Activated CD8-positive, alpha-beta T cell treated with anti-CD3 and anti-CD28 coated beads for 36 hours (primary cell): ENCODE data around the gene NDUFAF3. TPM values are rescaled to one million over a fixed set of nuclear protein-coding genes. Genes with fewer than 3 reads are reported as not detected.

Experiments
- ATAC-seq: fragments of 200-7000 bp; cut with Tn5 transposase; one replicate; pipeline ENCODE4 v1.10.0; 2021; ENCODE audit warnings: mild to moderate bottlenecking, moderate library complexity
- CTCF ChIA-PET: fragments of 350-600 bp; sonication (Branson Sonifier 250); formaldehyde crosslinking; loops from one replicate; lab custom pipeline; 2021; ENCODE audit warnings: antibody characterized with exemption; lab: Charles Lee
- POLR2A ChIA-PET: fragments of 350-600 bp; sonication (Branson Sonifier 250); formaldehyde crosslinking; loops from one replicate; lab custom pipeline; 2021; ENCODE audit warnings: antibody characterized with exemption; lab: Charles Lee
- DNase-seq: peaks from one replicate; pipeline ENCODE4 v3.0.0-alpha.2; 2020
- H3K27ac Mint-ChIP-seq: one replicate; pipeline ENCODE4 v1.8.0; 2021; ENCODE audit warnings: mild to moderate bottlenecking, mixed read lengths
- H3K27me3 Mint-ChIP-seq: one replicate; pipeline ENCODE4 v1.8.0; 2021; ENCODE audit warnings: mixed read lengths
- H3K36me3 Mint-ChIP-seq: one replicate; pipeline ENCODE4 v1.8.0; 2021; ENCODE audit warnings: low read depth, mixed read lengths
- H3K4me1 Mint-ChIP-seq: one replicate; pipeline ENCODE4 v1.8.0; 2021; ENCODE audit warnings: low read depth, mixed read lengths
- H3K4me3 Mint-ChIP-seq: one replicate; pipeline ENCODE4 v1.8.0; 2021; ENCODE audit warnings: mild to moderate bottlenecking, moderate library complexity, mixed read lengths
- H3K9me3 Mint-ChIP-seq: one replicate; pipeline ENCODE4 v1.8.0; 2021; ENCODE audit warnings: mixed read lengths
- intact Hi-C: fragments of 100-400 bp; cut with micrococcal nuclease; formaldehyde crosslinking; loops from one replicate; pipeline ENCODE4 v1.10.0; 2022
- total RNA-seq, 2 experiments: library from RNA; stranded (reverse); gene quantifications; one replicate each; pipeline ENCODE4 v1.2.3, GENCODE V29; 2021
- TF ChIP-seq, protein P1 (sequence below): fragments of 200-600 bp; IDR thresholded peaks from one replicate; pipeline ENCODE4 v1.8.0; 2022; ENCODE audit warnings: antibody characterized with exemption, mild to moderate bottlenecking

Gene NDUFAF3, protein sequence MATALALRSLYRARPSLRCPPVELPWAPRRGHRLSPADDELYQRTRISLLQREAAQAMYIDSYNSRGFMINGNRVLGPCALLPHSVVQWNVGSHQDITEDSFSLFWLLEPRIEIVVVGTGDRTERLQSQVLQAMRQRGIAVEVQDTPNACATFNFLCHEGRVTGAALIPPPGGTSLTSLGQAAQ
- total RNA-seq, result 10 to 100 TPM; 90.7 to 95.5 TPM

DNA sequence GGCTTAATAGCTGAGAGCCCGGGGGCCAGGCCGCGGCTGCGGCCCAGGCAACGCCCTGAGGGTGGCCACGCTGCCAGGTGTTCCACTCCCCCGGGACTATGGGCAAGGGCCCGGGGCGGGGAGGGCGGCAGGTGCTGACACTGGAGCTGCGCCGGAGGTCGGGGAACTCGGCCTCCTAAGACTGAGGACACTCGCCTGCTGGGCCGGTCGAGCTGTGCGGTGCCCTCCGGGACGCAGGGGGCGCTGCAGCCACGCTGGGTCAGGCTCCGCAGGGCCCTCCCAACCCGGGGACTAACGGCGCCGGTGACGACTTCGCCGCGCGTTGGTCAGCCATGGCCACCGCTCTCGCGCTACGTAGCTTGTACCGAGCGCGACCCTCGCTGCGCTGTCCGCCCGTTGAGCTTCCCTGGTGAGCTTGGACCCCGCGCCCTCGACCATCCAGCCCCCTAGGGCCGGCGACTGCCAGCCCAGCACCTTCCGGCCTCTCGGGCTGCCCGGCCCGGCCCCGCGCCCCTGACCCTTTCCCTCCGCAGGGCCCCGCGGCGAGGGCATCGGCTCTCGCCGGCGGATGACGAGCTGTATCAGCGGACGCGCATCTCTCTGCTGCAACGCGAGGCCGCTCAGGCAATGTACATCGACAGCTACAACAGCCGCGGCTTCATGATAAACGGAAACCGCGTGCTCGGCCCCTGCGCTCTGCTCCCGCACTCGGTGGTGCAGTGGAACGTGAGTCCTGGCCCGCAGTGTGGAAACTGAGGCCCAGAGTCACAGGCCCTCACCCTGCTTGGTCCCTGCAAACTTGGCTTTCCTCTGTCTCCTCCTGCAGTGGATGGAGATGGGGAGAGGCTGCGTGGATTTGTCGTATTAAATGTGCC is at the start of gene NDUFAF3:
NDUFAF3 (plus strand) TSS at position 309 of the 875 bp plus-strand sequence; CDS start at position 333, 24 bp downstream.
- Mint-ChIP-seq H3K4me3 (peak within 1 kb of the TSS; percentile 87), H3K27me3 (no peaks in the 10 kb centered on the region), H3K4me1 (peaks cover 48% of the 10 kb centered on the region), H3K9me3 (no peaks in the 10 kb centered on the region), H3K36me3 (peaks cover 57% of the 10 kb centered on the region), H3K27ac (peak within 1 kb of the TSS; percentile 94)
- DNase-seq, result peak; percentile 95
- intact Hi-C loops, result loop anchor here (5.0 kb wide), 1 partner anchor 35 kb away; no protein-coding TSS in a partner anchor
- peak; percentile 74 for ATAC-seq
- ChIA-PET CTCF (interaction anchor here (0.6 to 5.9 kb wide), 12 partner anchors 9 to 99 kb away, joined by 3 to 64 read pairs (median 8); partner anchors contain the start of genes P4HTM, QRICH1, USP19 and WDR6), POLR2A (interaction anchor here (0.9 to 12.0 kb wide), 16 partner anchors 8 to 318 kb away, joined by 3 to 200 read pairs (median 5); partner anchors contain the start of genes ARIH2, P4HTM, QARS1 and QRICH1)
- TF ChIP-seq, protein P1, sequence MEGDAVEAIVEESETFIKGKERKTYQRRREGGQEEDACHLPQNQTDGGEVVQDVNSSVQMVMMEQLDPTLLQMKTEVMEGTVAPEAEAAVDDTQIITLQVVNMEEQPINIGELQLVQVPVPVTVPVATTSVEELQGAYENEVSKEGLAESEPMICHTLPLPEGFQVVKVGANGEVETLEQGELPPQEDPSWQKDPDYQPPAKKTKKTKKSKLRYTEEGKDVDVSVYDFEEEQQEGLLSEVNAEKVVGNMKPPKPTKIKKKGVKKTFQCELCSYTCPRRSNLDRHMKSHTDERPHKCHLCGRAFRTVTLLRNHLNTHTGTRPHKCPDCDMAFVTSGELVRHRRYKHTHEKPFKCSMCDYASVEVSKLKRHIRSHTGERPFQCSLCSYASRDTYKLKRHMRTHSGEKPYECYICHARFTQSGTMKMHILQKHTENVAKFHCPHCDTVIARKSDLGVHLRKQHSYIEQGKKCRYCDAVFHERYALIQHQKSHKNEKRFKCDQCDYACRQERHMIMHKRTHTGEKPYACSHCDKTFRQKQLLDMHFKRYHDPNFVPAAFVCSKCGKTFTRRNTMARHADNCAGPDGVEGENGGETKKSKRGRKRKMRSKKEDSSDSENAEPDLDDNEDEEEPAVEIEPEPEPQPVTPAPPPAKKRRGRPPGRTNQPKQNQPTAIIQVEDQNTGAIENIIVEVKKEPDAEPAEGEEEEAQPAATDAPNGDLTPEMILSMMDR, result peak; percentile 99

GRCh38 chr3:48974076-48974864 is 47.7 kb upstream of the NDUFAF3 start:
- peak overlapping the region; percentile 60 for H3K27ac Mint-ChIP-seq
- ATAC-seq, result no peak
- H3K4me1 Mint-ChIP-seq, result no peaks in the 10 kb centered on the region
- POLR2A ChIA-PET, result interaction anchor here (0.8 to 1.1 kb wide), 2 partner anchors 15 to 129 kb away, joined by 3 read pairs; partner anchors contain the start of gene P4HTM
- intact Hi-C loops, result no loop called here
- no peak for DNase-seq
- H3K4me3 Mint-ChIP-seq, result no peak overlapping the region
- CTCF ChIA-PET, result interaction anchor here (1.3 to 1.7 kb wide), 2 partner anchors 13 to 43 kb away, joined by 3 to 5 read pairs; no protein-coding TSS in a partner anchor
- H3K36me3 Mint-ChIP-seq, result peaks cover 52% of the 10 kb centered on the region
- no peaks in the 10 kb centered on the region for H3K9me3 Mint-ChIP-seq
- no peaks in the 10 kb centered on the region for H3K27me3 Mint-ChIP-seq
- TF ChIP-seq, protein P1, result no peak

DNA sequence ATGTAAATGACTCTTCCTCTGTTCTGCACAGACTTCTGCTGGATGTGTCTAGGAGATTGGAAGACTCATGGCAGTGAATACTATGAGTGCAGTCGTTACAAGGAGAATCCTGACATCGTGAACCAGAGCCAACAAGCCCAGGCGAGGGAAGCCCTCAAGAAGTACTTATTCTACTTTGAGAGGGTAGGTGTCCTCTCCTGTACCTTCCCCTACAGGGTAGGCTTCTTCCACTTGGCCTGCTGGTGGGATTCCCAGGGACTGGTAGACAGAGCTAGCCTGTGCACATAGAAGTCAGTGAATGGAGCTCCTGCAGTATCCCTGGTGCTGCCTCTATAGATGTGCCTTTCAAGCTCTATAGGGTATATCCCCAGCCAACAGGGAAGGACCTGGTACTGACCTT is 42.5 kb upstream of the NDUFAF3 start:
- TF ChIP-seq, protein P1, result no peak
- POLR2A ChIA-PET, result no interaction called here
- Mint-ChIP-seq H3K4me3 (no peak overlapping the region), H3K27me3 (no peaks in the 10 kb centered on the region), H3K36me3 (peaks cover 47% of the 10 kb centered on the region), H3K4me1 (no peaks in the 10 kb centered on the region), H3K9me3 (no peaks in the 10 kb centered on the region), H3K27ac (no peak overlapping the region)
- DNase-seq (no peak), ATAC-seq (no peak)
- CTCF ChIA-PET, result no interaction called here
- intact Hi-C loops, result no loop called here

DNA sequence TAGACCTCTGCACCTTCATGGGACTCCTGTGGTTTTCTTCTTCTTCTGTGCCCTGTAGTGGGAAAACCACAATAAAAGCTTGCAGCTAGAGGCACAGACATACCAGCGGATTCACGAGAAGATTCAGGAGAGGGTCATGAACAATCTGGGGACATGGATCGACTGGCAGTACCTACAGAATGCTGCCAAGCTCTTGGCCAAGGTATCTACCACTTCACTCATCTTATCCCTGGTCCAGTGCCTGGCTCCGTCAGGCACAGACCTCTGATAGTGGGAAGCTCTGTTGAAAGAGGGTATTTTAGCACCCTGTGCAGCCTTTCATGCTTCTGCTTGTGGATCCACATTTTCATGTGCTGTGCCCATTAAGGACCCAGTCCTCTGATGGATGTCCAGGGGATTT is 41.6 kb upstream of the NDUFAF3 start:
- H3K4me1 Mint-ChIP-seq, result no peaks in the 10 kb centered on the region
- no peaks in the 10 kb centered on the region for H3K27me3 Mint-ChIP-seq
- intact Hi-C loops, result no loop called here
- ChIA-PET POLR2A (no interaction called here), CTCF (no interaction called here)
- H3K4me3 Mint-ChIP-seq, result no peak overlapping the region
- TF ChIP-seq, protein P1, result no peak
- H3K27ac Mint-ChIP-seq, result no peak overlapping the region
- DNase-seq (no peak), ATAC-seq (no peak)
- H3K36me3 Mint-ChIP-seq, result peaks cover 42% of the 10 kb centered on the region
- H3K9me3 Mint-ChIP-seq, result no peaks in the 10 kb centered on the region
